Measurements from ENCODE around the gene MYH10.

Gene MYH10

DNA sequence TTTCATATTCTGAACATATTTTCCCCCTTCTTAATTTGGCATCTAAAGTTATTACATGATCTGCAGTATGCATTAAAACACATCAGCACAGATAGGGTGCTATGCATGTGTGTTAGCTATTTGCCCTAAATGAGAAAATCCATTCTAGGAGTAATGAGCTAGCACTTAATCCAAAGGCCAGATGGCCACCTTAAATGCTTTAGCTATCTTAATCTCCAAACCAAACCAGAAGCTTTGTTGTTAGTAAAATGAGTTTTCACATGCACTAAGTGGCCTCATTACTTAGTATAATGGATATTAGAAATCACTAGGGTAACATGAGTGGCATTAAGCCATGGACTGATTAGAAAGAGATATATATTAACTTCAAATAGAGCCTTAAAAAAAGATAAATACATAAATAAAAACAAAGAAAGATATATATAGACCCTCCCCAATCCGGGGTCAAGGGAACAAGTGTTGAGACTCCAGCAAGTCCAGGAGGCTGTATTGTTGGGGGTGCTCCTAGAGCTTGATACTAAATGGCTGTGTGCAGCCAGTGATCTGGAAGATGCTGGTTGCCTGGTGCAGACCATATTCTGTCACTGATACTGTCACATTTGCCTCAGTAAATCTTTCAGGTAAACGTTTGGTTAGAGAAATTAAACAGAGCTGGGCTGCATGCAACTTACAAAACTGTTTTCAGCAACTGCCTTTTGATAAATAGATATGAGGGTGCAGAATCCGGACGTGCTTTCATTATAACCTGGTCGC lies 67.3 kb downstream of the MYH10 start:
- DNase-seq (ENCODE audit: extremely low read depth, insufficient read length) = no peak
- 0 out of 2 replicates have a peak, but pooled peaks cover 1% of the 10 kb centered on the region for H3K36me3 ChIP-seq (ENCODE audit: control insufficient read depth, insufficient read depth, low read length)
- H3K4me3 ChIP-seq (replicated peaks; ENCODE audit: low read depth, low read length) = no peak overlapping the region
- TF ChIP-seq, protein P1, sequence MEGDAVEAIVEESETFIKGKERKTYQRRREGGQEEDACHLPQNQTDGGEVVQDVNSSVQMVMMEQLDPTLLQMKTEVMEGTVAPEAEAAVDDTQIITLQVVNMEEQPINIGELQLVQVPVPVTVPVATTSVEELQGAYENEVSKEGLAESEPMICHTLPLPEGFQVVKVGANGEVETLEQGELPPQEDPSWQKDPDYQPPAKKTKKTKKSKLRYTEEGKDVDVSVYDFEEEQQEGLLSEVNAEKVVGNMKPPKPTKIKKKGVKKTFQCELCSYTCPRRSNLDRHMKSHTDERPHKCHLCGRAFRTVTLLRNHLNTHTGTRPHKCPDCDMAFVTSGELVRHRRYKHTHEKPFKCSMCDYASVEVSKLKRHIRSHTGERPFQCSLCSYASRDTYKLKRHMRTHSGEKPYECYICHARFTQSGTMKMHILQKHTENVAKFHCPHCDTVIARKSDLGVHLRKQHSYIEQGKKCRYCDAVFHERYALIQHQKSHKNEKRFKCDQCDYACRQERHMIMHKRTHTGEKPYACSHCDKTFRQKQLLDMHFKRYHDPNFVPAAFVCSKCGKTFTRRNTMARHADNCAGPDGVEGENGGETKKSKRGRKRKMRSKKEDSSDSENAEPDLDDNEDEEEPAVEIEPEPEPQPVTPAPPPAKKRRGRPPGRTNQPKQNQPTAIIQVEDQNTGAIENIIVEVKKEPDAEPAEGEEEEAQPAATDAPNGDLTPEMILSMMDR (IDR thresholded peaks at IDR 0.05; ENCODE audit: insufficient read depth, low read length, poor library complexity, severe bottlenecking) = no peak
- no peaks in the 10 kb centered on the region for H3K27me3 ChIP-seq (replicated peaks; ENCODE audit: control insufficient read depth, insufficient read depth, low read length)

DNA sequence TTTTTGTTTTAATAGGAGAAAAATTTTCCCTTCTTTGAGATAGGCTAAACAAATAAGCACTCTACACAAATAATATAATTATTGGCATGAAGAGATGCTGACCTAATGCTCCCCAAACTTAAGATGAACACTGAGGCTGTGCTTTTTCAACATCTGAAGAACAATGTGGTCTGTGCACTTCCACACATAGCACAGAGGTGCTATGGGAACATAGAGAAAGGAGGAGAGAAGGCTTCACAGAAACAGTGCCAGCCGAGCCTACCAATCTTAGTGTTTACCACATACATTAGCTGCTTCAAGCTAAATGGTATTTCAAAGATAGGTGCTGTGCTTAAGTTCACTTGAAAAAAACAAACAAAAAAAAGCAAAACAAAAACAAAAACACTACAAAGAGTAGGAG lies 72.4 kb downstream of the MYH10 start:
- TF ChIP-seq, protein P1 (IDR thresholded peaks at IDR 0.05; ENCODE audit: insufficient read depth, low read length, poor library complexity, severe bottlenecking) = no peak
- no peak for DNase-seq (ENCODE audit: extremely low read depth, insufficient read length)
- H3K27me3 ChIP-seq (replicated peaks; ENCODE audit: control insufficient read depth, insufficient read depth, low read length) = no peaks in the 10 kb centered on the region
- H3K36me3 ChIP-seq (ENCODE audit: control insufficient read depth, insufficient read depth, low read length) = no peaks in the 10 kb centered on the region
- H3K4me3 ChIP-seq (replicated peaks; ENCODE audit: low read depth, low read length) = no peak overlapping the region

DNA sequence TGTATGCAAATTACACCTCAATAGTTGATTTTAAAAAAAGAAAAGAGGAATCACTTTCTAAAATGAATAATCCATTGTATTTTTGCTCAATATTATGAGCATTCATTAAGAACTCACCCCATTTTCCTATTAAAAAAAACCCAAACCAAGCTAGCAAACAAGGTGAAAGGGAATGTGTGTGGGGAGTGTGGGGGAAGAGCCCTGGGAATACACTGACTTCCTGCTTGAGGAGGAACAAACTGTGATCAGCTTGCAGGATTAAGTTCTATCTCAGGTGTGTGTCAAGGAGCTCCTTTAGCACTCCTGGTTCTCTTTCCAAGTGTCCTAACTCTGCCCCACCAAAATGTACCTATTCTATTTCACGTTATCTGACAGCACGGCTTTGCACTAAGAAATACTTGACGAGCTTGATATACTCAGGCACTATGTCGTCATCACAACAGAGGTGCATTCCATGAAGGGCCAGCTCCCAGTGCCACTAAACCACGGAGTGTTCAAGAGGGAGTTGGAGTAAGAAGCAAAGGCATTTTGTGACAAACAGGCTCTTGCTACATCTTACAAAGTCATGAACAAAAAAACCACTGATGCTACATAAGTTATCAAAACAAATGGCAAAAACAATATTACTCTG lies 73.2 kb downstream of the MYH10 start:
- TF ChIP-seq, protein P1 (IDR thresholded peaks at IDR 0.05; ENCODE audit: insufficient read depth, low read length, poor library complexity, severe bottlenecking) = no peak
- DNase-seq (ENCODE audit: extremely low read depth, insufficient read length) = no peak
- H3K4me3 ChIP-seq (replicated peaks; ENCODE audit: low read depth, low read length) = no peak overlapping the region
- H3K27me3 ChIP-seq (replicated peaks; ENCODE audit: control insufficient read depth, insufficient read depth, low read length) = no peaks in the 10 kb centered on the region
- no peaks in the 10 kb centered on the region; the same call in 1 of the 2 replicates for H3K36me3 ChIP-seq (ENCODE audit: control insufficient read depth, insufficient read depth, low read length)

DNA sequence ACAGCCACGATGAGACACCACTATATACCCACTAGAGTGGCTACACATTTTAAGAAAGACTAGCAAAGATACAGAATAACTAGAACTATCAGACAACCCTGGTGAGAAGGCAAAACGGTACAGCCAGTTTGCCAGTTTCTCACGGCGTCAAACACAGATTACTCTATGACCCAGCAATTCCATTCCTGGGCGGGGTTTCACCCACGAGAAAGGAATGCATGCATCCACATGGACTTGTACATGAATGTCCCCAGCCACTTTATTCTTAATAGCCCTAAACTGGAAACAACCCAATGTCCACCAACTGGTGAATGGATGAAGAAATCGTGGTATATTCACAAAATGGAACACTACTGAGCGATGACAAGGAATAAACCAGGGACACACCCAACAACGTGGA lies 74.5 kb downstream of the MYH10 start:
- TF ChIP-seq, protein P1 (IDR thresholded peaks at IDR 0.05; ENCODE audit: insufficient read depth, low read length, poor library complexity, severe bottlenecking) = no peak
- H3K27me3 ChIP-seq (replicated peaks; ENCODE audit: control insufficient read depth, insufficient read depth, low read length) = no peaks in the 10 kb centered on the region
- H3K36me3 ChIP-seq (ENCODE audit: control insufficient read depth, insufficient read depth, low read length) = no peaks in the 10 kb centered on the region; the same call in 1 of the 2 replicates
- DNase-seq (ENCODE audit: extremely low read depth, insufficient read length) = no peak
- H3K4me3 ChIP-seq (replicated peaks; ENCODE audit: low read depth, low read length) = no peak overlapping the region

DNA sequence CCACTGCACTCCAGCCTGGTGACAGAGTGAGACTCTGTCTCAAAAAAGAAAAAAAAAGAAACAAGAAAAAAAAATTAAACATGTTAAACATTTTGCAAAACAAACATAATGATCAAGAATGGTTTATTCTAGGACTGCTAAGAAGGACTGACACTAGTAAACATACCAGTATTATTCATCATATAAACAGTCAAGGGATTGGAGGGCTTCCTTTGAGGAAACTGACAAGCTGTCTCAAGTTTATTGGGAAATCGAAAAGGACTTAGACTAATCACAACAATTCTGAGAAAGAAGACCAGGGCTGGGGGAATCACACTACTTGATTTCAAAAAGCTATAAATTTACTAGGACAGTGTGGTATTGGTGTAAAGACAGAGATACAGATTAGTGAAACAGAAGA lies 75.5 kb downstream of the MYH10 start:
- DNase-seq (ENCODE audit: extremely low read depth, insufficient read length) = no peak
- no peak overlapping the region for H3K4me3 ChIP-seq (replicated peaks; ENCODE audit: low read depth, low read length)
- H3K27me3 ChIP-seq (replicated peaks; ENCODE audit: control insufficient read depth, insufficient read depth, low read length) = no peaks in the 10 kb centered on the region
- H3K36me3 ChIP-seq (ENCODE audit: control insufficient read depth, insufficient read depth, low read length) = no peaks in the 10 kb centered on the region; the same call in 1 of the 2 replicates
- TF ChIP-seq, protein P1 (IDR thresholded peaks at IDR 0.05; ENCODE audit: insufficient read depth, low read length, poor library complexity, severe bottlenecking) = no peak

Measured in GM06990 (cell line).